ENCODE measurements around the gene PDE4D.
"Not testable (repeated sequence)": the region's sequence is repeated elsewhere in the genome, so short reads cannot be mapped to it uniquely, and the experiment has no call there.

The PDE4D gene

GRCh38 chr5:59575648-59576445 is 317.7 kb downstream of the PDE4D start:
- no peak for FAIRE-seq

GRCh38 chr5:59573509-59573908 is 320.0 kb downstream of the PDE4D start:
- FAIRE-seq: not testable (repeated sequence)

- FAIRE-seq: no peak
These were observed 322.5 kb downstream of the PDE4D start for GRCh38 chr5:59571067-59571466.

- FAIRE-seq: no peak
These were observed 323.8 kb downstream of the PDE4D start for GRCh38 chr5:59569608-59570334.

- FAIRE-seq: no peak
These were observed 324.4 kb downstream of the PDE4D start for GRCh38 chr5:59569158-59569557.

- no peak for FAIRE-seq
These were observed 325.4 kb downstream of the PDE4D start for GRCh38 chr5:59568161-59568560.

GRCh38 chr5:59565551-59565950 is 328.0 kb downstream of the PDE4D start:
- no peak for FAIRE-seq

- no peak for FAIRE-seq
These were observed 328.6 kb downstream of the PDE4D start for GRCh38 chr5:59564895-59565294.

GRCh38 chr5:59562756-59563389 is 330.7 kb downstream of the PDE4D start:
- no peak for FAIRE-seq

GRCh38 chr5:59560553-59560952 is 333.0 kb downstream of the PDE4D start:
- no peak for FAIRE-seq

- no peak for FAIRE-seq
These were observed 333.7 kb downstream of the PDE4D start for GRCh38 chr5:59559847-59560246.

- no peak for FAIRE-seq
These were observed 334.2 kb downstream of the PDE4D start for GRCh38 chr5:59559323-59559722.

- FAIRE-seq: no peak
These were observed 335.0 kb downstream of the PDE4D start for GRCh38 chr5:59558501-59558900.

GRCh38 chr5:59557572-59557971 is 336.0 kb downstream of the PDE4D start:
- no peak for FAIRE-seq

GRCh38 chr5:59555596-59555995 is 337.9 kb downstream of the PDE4D start:
- FAIRE-seq: no peak

GRCh38 chr5:59554501-59554900 is 339.0 kb downstream of the PDE4D start:
- no peak for FAIRE-seq

- no peak for FAIRE-seq
These were observed 339.5 kb downstream of the PDE4D start for GRCh38 chr5:59553992-59554391.

GRCh38 chr5:59548807-59549357 is 344.6 kb downstream of the PDE4D start:
- FAIRE-seq: no peak

- no peak for FAIRE-seq
These were observed 345.8 kb downstream of the PDE4D start for GRCh38 chr5:59547731-59548130.

GRCh38 chr5:59544573-59544972 is 349.0 kb downstream of the PDE4D start:
- no peak for FAIRE-seq

GRCh38 chr5:59543821-59544442 is 349.6 kb downstream of the PDE4D start:
- FAIRE-seq: no peak

- no peak for FAIRE-seq
These were observed 350.4 kb downstream of the PDE4D start for GRCh38 chr5:59542851-59543820.
